H1 (cell line): ENCODE measurements around the gene PTPN1. TPM values are rescaled to one million over a fixed set of nuclear protein-coding genes. Genes with fewer than 3 reads are reported as not detected.

Experiments used
- CTCF ChIA-PET: fragments of 300-600 bp; sonication (Branson Sonifier 250); formaldehyde crosslinking; loops from one replicate; lab custom pipeline; 2021; ENCODE audit not compliant: partially characterized antibody; lab: Charles Lee
- POLR2A ChIA-PET: fragments of 300-600 bp; sonication (Branson Sonifier 250); formaldehyde crosslinking; loops from one replicate; lab custom pipeline; 2021; ENCODE audit warnings: inconsistent platforms; ENCODE audit not compliant: partially characterized antibody; lab: Charles Lee
- DNase-seq, 2 experiments: peaks; one replicate each; pipeline versions ENCODE4 v3.0.0 to v3.0.0-alpha.2; 2010 to 2022; ENCODE audit warnings: low spot score in 2 of 2, low read depth in 1 of 2, mixed read lengths in 1 of 2
- FAIRE-seq: peaks from 2 replicates; lab custom pipeline; 2011; peaks lifted over from hg19 to GRCh38; lab: Jason Lieb, UNC
- H2AFZ ChIP-seq: 2 replicates; pipeline ENCODE4 v1.8.1; 2012; ENCODE audit warnings: low read length, inconsistent platforms
- H2AK5ac ChIP-seq: 2 replicates; pipeline ENCODE4 v1.6.1; 2013; ENCODE audit warnings: low read depth, low read length
- H2BK120ac ChIP-seq: replicated peaks from 2 replicates; pipeline ENCODE3; 2013; ENCODE audit warnings: low read depth, low read length, inconsistent platforms
- H2BK12ac ChIP-seq: 2 replicates; pipeline ENCODE4 v1.6.1; 2013; ENCODE audit warnings: low read depth, low read length
- H2BK15ac ChIP-seq: 2 replicates; pipeline ENCODE4 v1.6.1; 2013; ENCODE audit warnings: low read length
- H2BK20ac ChIP-seq: 2 replicates; pipeline ENCODE4 v1.6.1; 2013; ENCODE audit warnings: low read length
- H2BK5ac ChIP-seq: 2 replicates; pipeline ENCODE4 v1.6.1; 2013; ENCODE audit warnings: low read depth, low read length
- H3K14ac ChIP-seq: 2 replicates; pipeline ENCODE4 v1.6.1; 2013; ENCODE audit warnings: inconsistent platforms; ENCODE audit not compliant: insufficient read length
- H3K18ac ChIP-seq: 2 replicates; pipeline ENCODE4 v1.6.1; 2013; ENCODE audit warnings: low read length; ENCODE audit errors: extremely low read depth
- H3K23ac ChIP-seq: 2 replicates; pipeline ENCODE4 v1.6.1; 2013; ENCODE audit warnings: inconsistent platforms; ENCODE audit not compliant: insufficient read length
- H3K23me2 ChIP-seq: 2 replicates; pipeline ENCODE4 v1.6.1; 2013; ENCODE audit warnings: low read depth, low read length
- H3K27ac ChIP-seq: 2 replicates; pipeline ENCODE4 v1.6.1; 2011; ENCODE audit warnings: low read depth, low read length, inconsistent platforms
- H3K27me3 ChIP-seq, 4 experiments: replicated peaks in 1 of 4; 1 replicate in 1 of 4; 2 replicates in 3 of 4; pipeline versions ENCODE4 v1.6.1 to v1.8.1; 2011 to 2013; ENCODE audit warnings: low read length in 3 of 4, mild to moderate bottlenecking in 3 of 4, inconsistent platforms in 2 of 4, mixed read lengths in 2 of 4, moderate library complexity in 1 of 4; ENCODE audit not compliant: control insufficient read depth in 3 of 4, insufficient read depth in 3 of 4; ENCODE audit errors: extremely low read depth in 1 of 4
- H3K36me3 ChIP-seq, 4 experiments: 2 replicates each; pipeline versions ENCODE4 v1.6.1 to v1.8.1; 2011 to 2013; ENCODE audit warnings: mild to moderate bottlenecking in 4 of 4, low read length in 3 of 4, moderate library complexity in 2 of 4, control low read depth in 1 of 4, inconsistent platforms in 1 of 4; ENCODE audit not compliant: insufficient read depth in 4 of 4, control insufficient read depth in 2 of 4
- H3K4ac ChIP-seq: replicated peaks from 2 replicates; pipeline ENCODE3; 2013; ENCODE audit warnings: low read length, low read depth, mixed read lengths, inconsistent platforms; ENCODE audit not compliant: insufficient read length
- H3K4me1 ChIP-seq, 4 experiments: replicated peaks in 1 of 4; 1 replicate in 1 of 4; 2 replicates in 3 of 4; pipeline versions ENCODE4 v1.6.1 to v1.8.1; 2011 to 2013; ENCODE audit warnings: low read length in 3 of 4, inconsistent platforms in 2 of 4, mixed read lengths in 1 of 4; ENCODE audit not compliant: insufficient read depth in 4 of 4, control insufficient read depth in 3 of 4
- H3K4me2 ChIP-seq, 2 experiments: 2 replicates each; pipeline versions ENCODE4 v1.6.1 to v1.8.1; 2011 to 2013; ENCODE audit warnings: low read depth in 2 of 2, low read length in 2 of 2, control low read depth in 1 of 2, inconsistent platforms in 1 of 2, mild to moderate bottlenecking in 1 of 2; ENCODE audit not compliant: insufficient read depth in 1 of 2
- H3K4me3 ChIP-seq, 4 experiments: fragments of 200-600, 300-600 bp in 1 of 4; sonication (generic), shearing (Covaris generic), sonication (Bioruptor Twin) in 1 of 4; 2 replicates each; pipeline versions ENCODE4 v1.5.1 to v1.8.1; 2011 to 2016; ENCODE audit warnings: low read length in 4 of 4, low read depth in 3 of 4, control low read depth in 2 of 4, inconsistent platforms in 2 of 4, mild to moderate bottlenecking in 2 of 4, mixed read lengths in 1 of 4, moderate library complexity in 1 of 4; ENCODE audit not compliant: insufficient read depth in 2 of 4; ENCODE audit errors: extremely low read depth in 1 of 4
- H3K56ac ChIP-seq: replicated peaks from 2 replicates; pipeline ENCODE3; 2013; ENCODE audit warnings: low read depth, mild to moderate bottlenecking, mixed read lengths, low read length, inconsistent platforms; ENCODE audit not compliant: insufficient read length
- H3K79me1 ChIP-seq: 2 replicates; pipeline ENCODE4 v1.6.1; 2013; ENCODE audit warnings: low read depth, low read length, control low read depth
- H3K79me2 ChIP-seq, 2 experiments: 2 replicates each; pipeline versions ENCODE4 v1.6.1 to v1.8.1; 2012 to 2013; ENCODE audit warnings: low read length in 2 of 2, mild to moderate bottlenecking in 2 of 2, inconsistent platforms in 1 of 2; ENCODE audit not compliant: insufficient read depth in 2 of 2, control insufficient read depth in 1 of 2
- H3K9ac ChIP-seq, 4 experiments: replicated peaks in 1 of 4; 1 replicate in 1 of 4; 2 replicates in 3 of 4; pipeline versions ENCODE4 v1.6.1 to v1.8.1; 2011 to 2013; ENCODE audit warnings: low read depth in 3 of 4, low read length in 3 of 4, control low read depth in 2 of 4, mild to moderate bottlenecking in 2 of 4, moderate library complexity in 2 of 4, inconsistent platforms in 1 of 4; ENCODE audit errors: extremely low read depth in 1 of 4
- H3K9me3 ChIP-seq, 2 experiments: 2 replicates each; pipeline versions ENCODE4 v1.6.1 to v1.8.1; 2012 to 2013; ENCODE audit warnings: mild to moderate bottlenecking in 2 of 2, moderate library complexity in 2 of 2, control low read depth in 1 of 2, inconsistent platforms in 1 of 2, low read depth in 1 of 2, low read length in 1 of 2, mixed read lengths in 1 of 2; ENCODE audit not compliant: insufficient read depth in 2 of 2
- H4K20me1 ChIP-seq, 2 experiments: replicated peaks in 1 of 2; 2 replicates each; pipeline versions ENCODE3 to v1.8.1; 2011 to 2013; ENCODE audit warnings: inconsistent platforms in 2 of 2, low read length in 2 of 2, mild to moderate bottlenecking in 1 of 2; ENCODE audit not compliant: insufficient read depth in 2 of 2, control insufficient read depth in 1 of 2
- H4K5ac ChIP-seq: 2 replicates; pipeline ENCODE4 v1.6.1; 2013; ENCODE audit warnings: low read length, low read depth, mixed read lengths, inconsistent platforms; ENCODE audit not compliant: insufficient read length
- H4K8ac ChIP-seq: 2 replicates; pipeline ENCODE4 v1.8.0; 2013; ENCODE audit warnings: mild to moderate bottlenecking, moderate library complexity, low read length, inconsistent platforms; ENCODE audit not compliant: insufficient read depth; ENCODE audit errors: extremely low read depth
- H4K91ac ChIP-seq: replicated peaks from 2 replicates; pipeline ENCODE3; 2013; ENCODE audit warnings: low read length, mixed read lengths, inconsistent platforms; ENCODE audit not compliant: insufficient read length
- ASH2L ChIP-seq: fragments of 200-600, 300-600 bp; sonication (generic); IDR thresholded peaks from one replicate; pipeline ENCODE4 v1.7.1; 2017; ENCODE audit warnings: low read length
- BRCA1 ChIP-seq: IDR thresholded peaks from 2 replicates; pipeline ENCODE4 v1.6.1; 2012; ENCODE audit warnings: low read depth, low read length, improper control_type of control experiment
- CEBPB ChIP-seq: IDR thresholded peaks from 2 replicates; pipeline ENCODE4 v1.6.1; 2012; ENCODE audit warnings: low read depth, low read length
- CHD2 ChIP-seq: IDR thresholded peaks from 2 replicates; pipeline ENCODE4 v1.6.1; 2012; ENCODE audit warnings: low read length, improper control_type of control experiment
- E2F6 ChIP-seq: IDR thresholded peaks from 2 replicates; pipeline ENCODE4 v1.6.1; 2012; ENCODE audit warnings: inconsistent platforms
- HDAC2 ChIP-seq, 2 experiments: fragments of 300-600 bp in 1 of 2; sonication (generic) in 1 of 2; IDR thresholded peaks; 2 replicates each; pipeline ENCODE4 v1.6.1; 2011 to 2012; ENCODE audit warnings: low read depth in 2 of 2, low read length in 2 of 2, mild to moderate bottlenecking in 2 of 2, moderate library complexity in 2 of 2, borderline replicate concordance in 1 of 2, inconsistent platforms in 1 of 2
- KDM1A ChIP-seq: fragments of 200-600, 300-600 bp; sonication (generic); IDR thresholded peaks from 2 replicates; pipeline ENCODE4 v1.7.1; 2016; ENCODE audit warnings: mild to moderate bottlenecking, low read length, borderline replicate concordance
- MAFK ChIP-seq: IDR thresholded peaks from 2 replicates; pipeline ENCODE4 v1.6.1; 2012; ENCODE audit warnings: low read depth, mild to moderate bottlenecking, improper control_type of control experiment, low read length
- POLR2AphosphoS5 ChIP-seq: IDR thresholded peaks from 2 replicates; pipeline ENCODE4 v1.6.1; 2011; ENCODE audit warnings: low read depth, low read length
- POU5F1 ChIP-seq: IDR thresholded peaks from 2 replicates; pipeline ENCODE4 v1.6.1; 2011; ENCODE audit warnings: low read depth, mild to moderate bottlenecking, low read length, moderate library complexity
- RNF2 ChIP-seq: fragments of 200-900, 300-1000 bp; sonication (generic); IDR thresholded peaks from 2 replicates; pipeline ENCODE4 v1.7.1; 2016; ENCODE audit warnings: borderline replicate concordance, low read depth, mild to moderate bottlenecking, antibody characterized with exemption, low read length; ENCODE audit not compliant: poor library complexity, severe bottlenecking; ENCODE audit errors: missing control alignments
- SUZ12 ChIP-seq: fragments of 200-600 bp; sonication (generic); IDR thresholded peaks from 2 replicates; pipeline ENCODE4 v1.6.1; 2012; ENCODE audit warnings: mild to moderate bottlenecking, inconsistent platforms, low read length, moderate library complexity, mixed read lengths
- TCF12 ChIP-seq: IDR thresholded peaks from 2 replicates; pipeline ENCODE4 v1.6.1; 2011; ENCODE audit warnings: low read depth, mild to moderate bottlenecking, low read length
- WGBS, 2 experiments: shearing (Covaris generic) in 1 of 2; methylation state at CpG; one replicate each; pipeline versions ENCODE4 v1.1.6 to v1.1.7; 2013 to 2015; ENCODE audit warnings: low lambda C conversion rate in 2 of 2, mixed read lengths in 2 of 2, inconsistent platforms in 1 of 2, low coverage in 1 of 2, missing lambda C conversion rate in 1 of 2; ENCODE audit not compliant: insufficient replicate concordance in 2 of 2, insufficient coverage in 1 of 2, insufficient read length in 1 of 2; ENCODE audit errors: extremely low coverage in 1 of 2, missing lambda C conversion rate in 1 of 2; 5-methylcytosine and 5-hydroxymethylcytosine counted together
- polyA plus RNA-seq, 7 experiments: library from polyadenylated mRNA; depleted of rRNA in 3 of 7; stranded (reverse) in 5 of 7; unstranded in 2 of 7; fragments of >200 nt in 5 of 7; fragments of 200-250 nt in 2 of 7; gene quantifications; 1 replicate in 5 of 7; 2 replicates in 1 of 7; 4 replicates in 1 of 7; pipeline versions ENCODE4 v1.2.1 to v1.2.3, GENCODE V29; 2011 to 2013; ENCODE audit warnings: missing spikeins in 2 of 7, mixed read lengths in 2 of 7
- total RNA-seq: library from RNA; stranded (reverse); fragmentation: NEBNext Ultra II Directional; extraction: Animal tissue kit (Norgen Biotek cat#: 25700); gene quantifications from 2 replicates; pipeline ENCODE4 v1.2.1, GENCODE V29; 2021

Gene PTPN1
- total and polyA plus RNA-seq, 2 of the 8 experiments (the other 6 are each of a cell fraction or from before 2014, with no cell fraction given) = 18.6 to 32.1 TPM

DNA sequence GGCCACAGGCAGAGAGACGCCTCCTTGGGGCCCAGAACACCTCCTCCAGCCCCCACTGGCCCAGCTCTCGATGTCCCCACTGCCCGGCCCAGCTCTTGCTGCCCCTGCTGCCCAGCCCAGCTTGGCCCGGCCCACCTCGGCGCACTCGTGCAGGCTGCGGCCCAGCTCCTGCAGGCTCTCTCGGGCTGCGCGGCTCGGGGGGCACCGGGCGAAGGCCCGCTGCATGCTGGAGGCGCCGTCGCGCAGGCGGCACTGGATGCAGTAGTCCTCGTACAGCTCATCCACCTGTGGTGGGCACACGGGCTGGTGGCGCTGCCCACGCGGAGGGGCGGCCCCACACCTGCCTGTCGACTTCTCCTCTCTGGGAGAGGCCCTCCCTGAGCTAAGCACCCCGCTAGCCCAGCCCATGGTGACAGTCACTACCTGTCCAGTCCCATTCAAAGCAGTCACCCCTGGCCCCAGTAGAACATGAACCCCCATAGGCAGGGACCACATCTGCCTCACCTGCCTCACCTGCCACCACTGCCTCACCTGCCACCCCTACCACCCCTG, 99.3 kb downstream of the PTPN1 start:
- Histone ChIP-seq H3K4me3 (no peak overlapping the region), H3K4me2 (no peak overlapping the region), H3K4me1 (peaks cover 0 to 8% (median 2%) of the 10 kb centered on the region in 4 experiments; a peak in 3 of 7 replicates), H2BK5ac (no peak overlapping the region), H3K4ac (no peak overlapping the region), H2BK15ac (no peak overlapping the region), H4K91ac (no peak overlapping the region), H3K23me2 (no peaks in the 10 kb centered on the region), H2AFZ (no peak overlapping the region), H3K56ac (no peak overlapping the region), H3K27ac (no peak overlapping the region; the same call in 1 of the 2 replicates), H3K79me1 (no peaks in the 10 kb centered on the region), H2BK120ac (no peak overlapping the region), H3K27me3 (no peaks in the 10 kb centered on the region), H3K18ac (no peak overlapping the region), H2AK5ac (no peak overlapping the region), H3K23ac (no peak overlapping the region), H3K36me3 (no peaks in the 10 kb centered on the region), H3K9me3 (no peaks in the 10 kb centered on the region), H3K14ac (no peak overlapping the region), H4K8ac (no peak overlapping the region), H2BK12ac (no peak overlapping the region), H4K5ac (no peak overlapping the region), H2BK20ac (no peak overlapping the region), H3K9ac (no peak overlapping the region), H3K79me2 (no peaks in the 10 kb centered on the region), H4K20me1 (peaks cover 0 to 1% of the 10 kb centered on the region in 2 experiments)
- FAIRE-seq (no peak), DNase-seq (no peak)
- ChIA-PET POLR2A (interaction anchor here (0.6 kb wide), 1 partner anchor 16 kb away, joined by 3 read pairs; no protein-coding TSS in a partner anchor), CTCF (interaction anchor here (1.1 to 5.2 kb wide), 6 partner anchors 11 to 105 kb away, joined by 3 to 22 read pairs (median 6); no protein-coding TSS in a partner anchor)
- 89% methylated on average over 19 of the region's 28 CpGs; no CpG with 5 or more reads in 1 of the 2 experiments for WGBS, 2 experiments
- TF ChIP-seq CHD2 (no peak), KDM1A (no peak), ASH2L (no peak), POU5F1 (no peak), BRCA1 (no peak), HDAC2 (IDR thresholded peaks at IDR 0.05; ENCODE audit: borderline replicate concordance in 1 of 2, low read depth in 2 of 2, low read length in 2 of 2) (no peak), CEBPB (no peak), MAFK (no peak), POLR2AphosphoS5 (no peak), SUZ12 (no peak), TCF12 (no peak), E2F6 (no peak), RNF2 (no peak)
